HG03135 (cell line): ENCODE data around the gene SLC6A12.
"Not testable (repeated sequence)": the region's sequence is repeated elsewhere in the genome, so short reads cannot be mapped to it uniquely, and the experiment has no call there.

Source experiments
- ATAC-seq: cut with Tn5 transposase; IDR thresholded peaks from one replicate; pipeline ENCODE4 v1.9.1; 2021; ENCODE audit warnings: mild to moderate bottlenecking, moderate library complexity; ENCODE audit not compliant: unreplicated experiment

SLC6A12 gene

DNA sequence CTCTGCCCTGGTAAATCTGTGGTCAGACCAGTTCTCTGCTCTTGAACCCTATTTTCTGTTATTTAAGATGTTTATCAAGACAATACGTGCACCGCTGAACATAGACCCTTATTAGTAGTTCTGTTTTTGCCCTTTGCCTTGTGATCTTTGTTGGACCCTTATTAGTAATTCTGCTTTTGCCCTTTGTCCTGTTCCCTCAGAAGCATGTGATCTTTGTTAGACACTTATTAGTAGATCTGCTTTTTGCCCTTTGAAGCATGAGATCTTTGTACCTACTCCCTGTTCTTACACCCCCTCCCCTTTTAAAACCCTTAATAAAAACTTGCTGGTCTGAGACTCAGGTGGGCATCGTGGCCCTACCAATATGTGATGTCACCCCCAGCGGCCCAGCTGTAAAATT, 22.0 kb upstream of the SLC6A12 start:
- ATAC-seq, result not testable (repeated sequence)

DNA sequence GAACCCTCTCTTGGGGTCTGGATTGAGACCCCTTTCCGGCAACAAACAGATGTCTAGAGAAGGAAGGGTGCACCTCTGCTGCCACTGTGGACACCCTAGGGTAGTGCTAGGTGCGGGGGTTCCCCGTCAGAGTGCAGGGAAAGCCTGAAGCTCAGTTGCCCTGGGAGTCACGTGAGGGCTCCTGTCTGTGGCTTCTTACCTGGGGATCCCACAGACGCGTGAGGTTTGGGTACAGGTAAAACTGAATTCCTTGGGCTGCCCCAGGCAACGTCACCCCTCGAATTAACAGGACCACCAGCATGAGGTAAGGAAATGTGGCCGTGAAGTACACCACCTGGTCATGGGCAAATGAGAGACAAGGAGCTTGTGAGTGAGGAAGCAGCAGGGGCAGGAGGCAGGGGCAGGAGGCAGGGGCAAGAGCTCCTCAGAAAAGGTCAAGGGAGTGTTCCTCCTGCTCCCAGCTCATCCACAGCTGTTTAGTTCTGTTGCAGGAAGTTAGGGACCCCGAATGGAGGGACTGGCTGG, 21.0 kb upstream of the SLC6A12 start:
- ATAC-seq, result no peak

DNA sequence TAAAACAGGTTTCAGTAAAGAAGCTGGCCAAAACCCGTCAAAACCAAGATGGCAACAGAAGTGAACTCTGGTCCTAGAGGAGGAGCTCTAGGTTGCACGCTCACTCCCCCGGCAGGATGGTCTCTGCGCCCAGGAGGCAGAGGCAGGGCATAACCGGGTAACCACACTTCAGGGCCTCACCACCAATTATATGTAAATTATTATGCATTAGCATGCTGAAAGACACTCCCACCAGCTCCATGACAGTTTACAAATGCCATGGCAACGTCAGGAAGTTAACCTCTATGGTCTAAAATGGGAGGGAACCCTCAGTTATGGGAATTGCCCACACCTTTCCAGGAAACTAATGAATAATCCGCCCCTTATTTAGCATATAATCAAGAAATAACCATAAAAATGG, 20.1 kb upstream of the SLC6A12 start:
- no peak for ATAC-seq

DNA sequence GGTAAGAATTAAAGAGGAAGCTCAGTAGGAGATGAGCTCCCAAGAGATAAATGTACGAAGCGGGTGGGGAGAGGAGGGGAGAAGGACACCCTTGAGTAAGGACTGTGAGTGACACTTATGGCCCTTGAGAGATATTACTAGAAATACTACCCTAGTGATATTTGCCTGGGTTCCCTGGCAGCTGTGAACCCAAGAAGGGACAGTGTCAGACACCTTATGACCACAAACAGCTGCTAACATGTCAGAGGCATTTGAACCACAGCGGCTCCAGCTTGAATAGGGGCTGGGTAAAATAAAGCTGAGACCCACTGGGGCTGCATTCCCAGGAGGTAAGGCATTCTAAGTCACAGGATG, 19.6 kb upstream of the SLC6A12 start:
- ATAC-seq, result no peak

GRCh38 chr12:232731-233614, 19.0 kb upstream of the SLC6A12 start:
- ATAC-seq, result no peak

DNA sequence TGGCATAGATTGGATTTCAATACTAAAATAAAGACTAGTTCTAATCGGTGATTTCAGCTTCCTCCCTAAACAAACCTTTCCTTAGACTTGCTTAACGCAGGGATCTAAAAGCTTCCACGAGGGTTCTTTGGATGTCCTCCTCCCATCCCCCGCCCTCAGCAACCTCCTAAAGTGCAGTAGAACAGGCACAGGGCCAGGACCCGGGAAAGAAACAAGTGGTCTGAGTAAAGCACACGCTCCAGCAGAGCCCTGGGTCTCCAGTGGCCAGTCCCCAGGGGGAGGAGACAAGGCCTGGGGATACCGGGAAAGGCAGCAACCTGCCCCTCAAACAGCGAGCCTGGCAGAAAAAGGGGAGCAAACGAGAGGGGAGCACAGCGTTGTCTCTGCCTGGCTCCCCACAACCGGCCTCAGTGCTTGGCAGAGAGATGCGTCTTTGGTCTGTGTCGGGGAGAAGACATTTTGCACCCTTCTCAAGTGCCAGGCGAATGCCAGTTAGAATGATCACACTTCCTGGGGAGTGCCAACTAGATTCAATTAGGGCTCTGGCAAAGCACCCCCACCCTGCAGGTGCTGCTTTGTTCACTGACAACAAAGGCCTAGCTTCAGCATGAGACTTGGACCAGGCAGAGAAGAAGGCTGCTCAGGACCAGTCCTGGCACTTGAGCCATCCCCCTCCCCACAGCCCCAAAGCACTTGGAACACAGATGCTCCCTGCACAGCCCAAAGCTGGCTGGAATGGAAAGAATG, 17.1 kb upstream of the SLC6A12 start:
- ATAC-seq, result no peak

GRCh38 chr12:229441-230191, 15.7 kb upstream of the SLC6A12 start:
- ATAC-seq, result no peak

- no peak for ATAC-seq
Measured at GRCh38 chr12:228846-229200, 14.9 kb upstream of the SLC6A12 start.

GRCh38 chr12:227923-228845, 14.2 kb upstream of the SLC6A12 start:
- ATAC-seq, result no peak

- ATAC-seq, result no peak
Measured at GRCh38 chr12:227286-227915, 13.4 kb upstream of the SLC6A12 start.

DNA sequence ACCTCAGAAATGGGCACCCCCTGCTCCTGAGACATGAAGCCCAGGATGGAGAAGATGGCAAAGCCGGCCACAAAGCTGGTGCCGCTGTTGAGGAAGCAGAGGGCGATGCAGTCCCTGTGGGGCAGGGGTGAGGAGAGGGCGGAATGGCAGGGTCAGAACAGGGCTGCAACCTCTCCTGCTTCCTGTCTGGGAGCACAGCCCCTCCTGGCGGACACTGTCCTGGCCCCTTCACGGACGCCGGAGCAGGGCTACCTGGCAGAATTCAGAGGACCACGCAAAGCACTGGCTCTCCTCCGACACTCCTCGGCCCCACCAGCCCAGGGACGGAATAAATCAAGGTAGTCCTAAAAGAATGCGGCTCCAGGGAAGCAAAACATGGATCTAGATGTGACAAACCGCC, 12.4 kb upstream of the SLC6A12 start:
- ATAC-seq, result no peak

- ATAC-seq, result no peak
Measured at GRCh38 chr12:225012-225411, 11.1 kb upstream of the SLC6A12 start.

DNA sequence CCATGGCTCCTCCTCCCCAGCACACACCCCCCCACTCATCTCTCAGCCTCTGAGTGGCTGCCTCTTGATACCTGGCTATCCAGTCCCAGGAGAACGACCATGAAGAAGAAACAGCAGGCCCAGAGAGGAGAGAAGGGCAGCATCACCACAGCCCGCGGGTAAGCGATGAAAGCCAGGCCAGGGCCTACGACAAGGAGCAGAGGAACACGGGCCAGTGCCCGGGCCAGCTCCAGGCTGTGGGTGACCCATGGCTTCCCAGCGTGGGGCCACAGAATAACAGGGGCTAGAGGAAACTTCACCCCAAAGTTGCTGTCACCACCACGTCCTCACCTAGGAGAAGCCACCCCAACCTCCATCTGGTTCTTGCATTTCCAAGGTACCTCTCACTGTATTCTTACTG, 10.4 kb upstream of the SLC6A12 start:
- no peak for ATAC-seq

- no peak for ATAC-seq
Measured at GRCh38 chr12:223841-224240, 9.9 kb upstream of the SLC6A12 start.

DNA sequence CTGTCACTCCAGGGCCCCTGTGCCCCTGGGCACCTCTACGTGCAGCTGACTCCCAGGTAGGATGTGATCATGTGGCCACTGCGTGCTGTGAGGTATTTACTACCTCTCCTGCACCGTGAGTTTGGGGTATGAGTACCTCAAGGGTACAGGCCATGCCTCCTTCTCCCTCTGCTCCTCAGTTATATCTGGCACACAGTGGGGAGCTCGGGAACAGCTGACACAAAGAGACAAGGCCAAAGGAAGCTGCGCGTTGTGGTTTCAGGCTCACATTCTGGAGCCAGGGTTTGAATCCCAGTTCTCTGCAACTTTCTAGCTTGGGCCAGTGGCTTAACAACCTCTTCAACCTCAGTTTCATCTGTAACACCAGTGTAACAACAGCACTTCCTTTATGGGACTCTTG, 7.8 kb upstream of the SLC6A12 start:
- ATAC-seq, result no peak

DNA sequence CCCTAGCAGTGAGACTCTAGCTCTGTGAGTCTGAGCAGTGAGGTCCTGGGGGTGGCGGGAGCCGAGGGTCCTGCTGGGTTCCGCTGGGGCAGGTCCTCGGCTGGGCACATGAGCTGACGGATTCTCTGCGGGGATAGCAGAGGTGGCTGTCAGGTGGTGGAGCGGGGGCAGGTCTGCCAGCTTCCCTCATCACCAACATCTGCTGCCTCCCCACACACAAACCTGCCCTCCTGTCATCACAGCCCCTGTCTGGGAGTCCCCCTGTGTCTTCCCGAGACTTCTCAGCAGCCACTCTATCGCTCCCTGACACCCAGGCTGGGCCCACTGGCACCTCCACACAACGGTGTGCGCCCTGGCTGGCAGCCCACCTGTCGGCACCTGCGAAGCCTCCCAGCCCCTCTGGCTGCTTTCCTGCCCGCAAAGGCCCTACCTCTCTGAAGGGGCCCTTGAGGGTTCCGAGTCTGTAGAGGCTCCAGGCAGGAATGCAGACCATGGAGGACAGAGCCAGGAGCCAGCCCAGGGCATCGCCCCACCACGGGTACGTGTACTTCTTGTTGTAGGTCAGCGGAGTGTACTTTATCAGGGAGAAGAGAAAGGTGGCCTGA, 7.1 kb upstream of the SLC6A12 start:
- no peak for ATAC-seq

DNA sequence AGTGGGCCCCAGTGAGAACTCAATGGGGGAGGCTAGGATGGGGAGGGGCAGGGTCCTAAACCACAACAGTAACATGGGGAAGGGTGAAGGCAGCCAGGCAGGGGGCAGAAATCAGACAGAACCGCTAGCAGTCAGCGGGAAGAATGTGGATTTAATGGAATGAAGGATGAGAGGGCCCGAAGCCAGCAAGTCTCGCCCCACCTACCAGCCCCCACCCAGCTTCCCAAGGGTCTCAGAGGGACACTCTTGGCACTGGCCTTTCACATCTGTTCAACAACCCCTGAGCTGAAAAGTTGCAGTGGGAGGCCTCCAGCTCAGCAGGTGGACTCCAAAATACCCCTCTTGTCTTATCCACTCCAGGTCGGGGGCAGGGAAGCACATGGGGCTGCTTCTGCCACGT, 6.5 kb upstream of the SLC6A12 start:
- ATAC-seq, result no peak

DNA sequence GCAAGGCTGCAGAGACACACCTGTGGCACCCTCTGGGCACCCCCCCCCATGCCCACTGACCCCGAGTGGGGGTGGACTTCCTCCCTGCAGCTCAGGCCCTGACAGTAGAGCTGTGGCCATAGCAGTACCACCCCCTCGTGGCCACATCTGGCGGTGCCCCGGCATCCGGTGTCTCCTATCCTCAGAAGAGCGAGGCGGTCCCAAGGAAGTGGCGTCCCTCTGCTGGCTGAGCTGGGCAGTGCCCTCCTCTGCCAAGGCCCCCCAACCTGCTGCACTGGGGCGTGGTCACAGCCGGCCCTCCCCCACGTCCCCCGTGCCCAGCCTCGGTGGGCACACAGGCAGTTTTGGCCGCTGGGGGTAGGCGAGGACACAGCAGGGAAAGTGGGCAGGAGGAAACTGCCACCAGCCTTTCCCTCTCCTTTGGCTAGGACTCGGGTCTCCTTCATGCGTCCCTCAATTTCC, 6.0 kb upstream of the SLC6A12 start:
- no peak for ATAC-seq
